HepG2 (cell line): Measurements from ENCODE around the gene BBS9. TPM values are rescaled to one million over a fixed set of nuclear protein-coding genes. Genes with fewer than 3 reads are reported as not detected.

ENCODE experiments used
- ATAC-seq: fragments of 200-7000 bp; cut with Tn5 transposase; 3 replicates; pipeline ENCODE4 v1.9.1; 2020; ENCODE audit warnings: mild to moderate bottlenecking, moderate library complexity
- BruUV-seq: library from RNA; stranded (reverse); fragments of 400-500 nt; replicated peaks from 2 replicates; lab custom pipeline; 2021; lab: Mats Ljungman, UMichigan
- CTCF ChIA-PET: fragments of 300-600 bp; formaldehyde crosslinking; extraction: SDS; loops from one replicate; lab custom pipeline; 2021; ENCODE audit warnings: low total read pairs, inconsistent platforms, low intra/inter-chr PET ratio; lab: Yijun Ruan, JAX
- POLR2A ChIA-PET: fragments of 350-600 bp; sonication (Branson Sonifier 250); formaldehyde crosslinking; loops from one replicate; lab custom pipeline; 2020; ENCODE audit warnings: antibody characterized with exemption, inconsistent platforms; lab: Yijun Ruan, JAX
- DNase-seq: peaks from one replicate; pipeline ENCODE4 v3.0.0-alpha.2; 2015; ENCODE audit warnings: low spot score
- FAIRE-seq: peaks from 3 replicates; lab custom pipeline; 2011; peaks lifted over from hg19 to GRCh38; lab: Jason Lieb, UNC
- H2AFZ ChIP-seq: one replicate; pipeline ENCODE4 v1.6.1; 2011; ENCODE audit warnings: low read length, inconsistent platforms
- H3K27ac ChIP-seq: fragments of 300-600 bp; 3 replicates; pipeline ENCODE4 v1.8.0; 2011; ENCODE audit warnings: mixed run types, mild to moderate bottlenecking, mixed read lengths, low read length, inconsistent platforms; ENCODE audit not compliant: insufficient read depth; ENCODE audit errors: extremely low read length
- H3K27me3 ChIP-seq, 2 experiments: fragments of 200-600 bp in 1 of 2; 2 replicates in 1 of 2; 3 replicates in 1 of 2; pipeline versions ENCODE4 v1.6.0 to v1.8.0; 2011; ENCODE audit warnings: low read length in 2 of 2, mild to moderate bottlenecking in 2 of 2, moderate library complexity in 2 of 2, inconsistent platforms in 1 of 2; ENCODE audit not compliant: insufficient read depth in 2 of 2, control insufficient read depth in 1 of 2
- H3K36me3 ChIP-seq, 2 experiments: fragments of 200-600 bp in 1 of 2; replicated peaks in 1 of 2; 2 replicates in 1 of 2; 3 replicates in 1 of 2; pipeline versions ENCODE4 v1.5.1 to v1.8.0; 2011; ENCODE audit warnings: low read length in 2 of 2, inconsistent platforms in 1 of 2; ENCODE audit not compliant: insufficient read depth in 2 of 2, control insufficient read depth in 1 of 2
- H3K4me1 ChIP-seq: 2 replicates; pipeline ENCODE4 v1.5.1; 2012; ENCODE audit warnings: low read length, inconsistent platforms; ENCODE audit not compliant: insufficient read depth
- H3K4me2 ChIP-seq: 2 replicates; pipeline ENCODE4 v1.6.0; 2011; ENCODE audit warnings: low read depth, low read length, inconsistent platforms
- H3K4me3 ChIP-seq, 3 experiments: fragments of 200-600 bp in 1 of 3; sonication (generic), shearing (Covaris generic) in 1 of 3; replicated peaks in 1 of 3; 2 replicates each; pipeline ENCODE4 v1.5.1; 2011 to 2016; ENCODE audit warnings: low read length in 3 of 3, inconsistent platforms in 2 of 3, low read depth in 2 of 3, mild to moderate bottlenecking in 2 of 3, control low read depth in 1 of 3, mixed read lengths in 1 of 3; ENCODE audit not compliant: insufficient read depth in 1 of 3
- H3K79me2 ChIP-seq: one replicate; pipeline ENCODE4 v1.6.1; 2011; ENCODE audit warnings: low read length, inconsistent platforms; ENCODE audit not compliant: insufficient read depth
- H3K9ac ChIP-seq: 2 replicates; pipeline ENCODE4 v1.6.0; 2011; ENCODE audit warnings: mild to moderate bottlenecking, low read depth, low read length, inconsistent platforms; ENCODE audit not compliant: insufficient read depth
- H3K9me3 ChIP-seq: 2 replicates; pipeline ENCODE4 v1.5.1; 2012; ENCODE audit warnings: mild to moderate bottlenecking, low read length
- H4K20me1 ChIP-seq: 2 replicates; pipeline ENCODE4 v1.6.0; 2011; ENCODE audit warnings: inconsistent platforms, mild to moderate bottlenecking, low read length, moderate library complexity; ENCODE audit not compliant: insufficient read depth
- DMTF1 ChIP-seq: sonication (generic); formaldehyde crosslinking; IDR thresholded peaks from 2 replicates; pipeline ENCODE4 v1.4.0; 2020; ENCODE audit warnings: mild to moderate bottlenecking, missing genetic modification reagents
- NCOR1 ChIP-seq: fragments of 200-600 bp; sonication (generic); IDR thresholded peaks from 2 replicates; pipeline ENCODE4 v1.7.0; 2017; ENCODE audit warnings: antibody characterized with exemption, low read length, borderline replicate concordance
- PBX3 ChIP-seq: sonication (generic); formaldehyde crosslinking; IDR thresholded peaks from 2 replicates; pipeline ENCODE4 v1.8.1; 2023; ENCODE audit warnings: missing genetic modification reagents, inconsistent platforms, borderline replicate concordance
- POLR2AphosphoS2 ChIP-seq: IDR thresholded peaks from 2 replicates; pipeline ENCODE4 v1.6.1; 2011; ENCODE audit warnings: low read depth, low read length, improper control_type of control experiment
- RNF219 ChIP-seq: sonication (generic); formaldehyde crosslinking; IDR thresholded peaks from 2 replicates; pipeline ENCODE4 v1.5.0; 2020; ENCODE audit warnings: mild to moderate bottlenecking, missing genetic modification reagents
- SP140L ChIP-seq: sonication (generic); formaldehyde crosslinking; IDR thresholded peaks from 2 replicates; pipeline ENCODE4 v1.4.0; 2020; ENCODE audit warnings: missing genetic modification reagents, borderline replicate concordance
- ZBTB26 ChIP-seq: IDR thresholded peaks from 2 replicates; pipeline ENCODE4 v1.6.1; 2016; ENCODE audit warnings: missing compliant biosample characterization, missing genetic modification reagents, borderline replicate concordance
- ZFAT ChIP-seq: sonication (generic); formaldehyde crosslinking; conservative IDR thresholded peaks from 2 replicates; pipeline ENCODE4 v1.8.1; 2023; ENCODE audit warnings: missing genetic modification reagents, inconsistent platforms
- ZNF143 ChIP-seq: sonication (generic); formaldehyde crosslinking; IDR thresholded peaks from 2 replicates; pipeline ENCODE4 v1.4.0; 2020; ENCODE audit warnings: missing genetic modification reagents
- ZNF354B ChIP-seq: sonication (generic); formaldehyde crosslinking; IDR thresholded peaks from 2 replicates; pipeline ENCODE4 v1.8.0; 2022; ENCODE audit warnings: mild to moderate bottlenecking, missing genetic modification reagents
- WGBS: methylation state at CpG from one replicate; pipeline ENCODE4 v1.1.6; 2017; ENCODE audit warnings: low lambda C conversion rate; 5-methylcytosine and 5-hydroxymethylcytosine counted together
- in situ Hi-C: cut with HindIII; loops from 2 replicates; pipeline ENCODE4 v1.10.0; 2017; ENCODE audit warnings: low pct_unique_long_range_greater_than_20kb; ENCODE audit not compliant: extremely low pct_ligation_motif_present
- intact Hi-C: fragments of 100-400 bp; cut with micrococcal nuclease; formaldehyde crosslinking; loops from one replicate; pipeline ENCODE4 v1.10.0; 2022; ENCODE audit not compliant: unreplicated experiment
- polyA plus RNA-seq, 8 experiments: library from polyadenylated mRNA; depleted of rRNA in 3 of 8; stranded (reverse) in 7 of 8; unstranded in 1 of 8; fragments of >200 nt; fragmentation: Illumina TruSeq in 4 of 8; extraction: Trizol in 4 of 8; gene quantifications; 2 replicates each; pipeline versions ENCODE4 v1.2.1 to v1.2.3, GENCODE V29; 2011 to 2016; ENCODE audit warnings: low read depth in 4 of 8, missing spikeins in 1 of 8, mixed read lengths in 1 of 8; ENCODE audit not compliant: insufficient read depth in 1 of 8
- total RNA-seq, 5 experiments: library from RNA; depleted of rRNA; stranded (reverse); fragments of >200 nt; fragmentation: Illumina TruSeq; extraction: Trizol; gene quantifications; 2 replicates each; pipeline ENCODE4 v1.2.3, GENCODE V29; 2016; ENCODE audit warnings: low read depth in 1 of 5

BBS9 gene
- total and polyA plus RNA-seq, 2 of the 13 experiments (the other 11 are each of a cell fraction or from before 2014, with no cell fraction given) = 5.1 to 7.8 TPM

GRCh38 chr7:33326485-33326848 lies 197.1 kb downstream of the BBS9 start:
- DNase-seq (no peak), ATAC-seq (no peak), FAIRE-seq (no peak)
- Histone ChIP-seq H3K4me3 (no peak overlapping the region), H4K20me1 (no peaks in the 10 kb centered on the region), H3K27ac (no peak overlapping the region), H3K9ac (no peak overlapping the region), H3K36me3 (no peaks in the 10 kb centered on the region), H2AFZ (no peak overlapping the region), H3K4me2 (no peak overlapping the region), H3K4me1 (no peaks in the 10 kb centered on the region), H3K9me3 (no peaks in the 10 kb centered on the region), H3K27me3 (no peaks in the 10 kb centered on the region), H3K79me2 (no peaks in the 10 kb centered on the region)
- intact Hi-C loops (no loop called here), in situ Hi-C loops (no loop called here)
- ChIA-PET POLR2A (no interaction called here), CTCF (no interaction called here)
- 55% methylated on average over 3 of the region's 3 CpGs for WGBS
- TF ChIP-seq PBX3 (CRISPR knock-in tag) = no peak
- TF ChIP-seq ZBTB26 (CRISPR knock-in tag) = no peak
- TF ChIP-seq ZFAT (CRISPR knock-in tag) = no peak
- no peak for TF ChIP-seq RNF219 (CRISPR knock-in tag)
- no peak for TF ChIP-seq SP140L
- no peak for TF ChIP-seq ZNF143 (CRISPR knock-in tag)
- no peak for TF ChIP-seq ZNF354B (CRISPR knock-in tag)
- no peak for TF ChIP-seq NCOR1
- no peak for TF ChIP-seq DMTF1
- no peak for TF ChIP-seq POLR2AphosphoS2
- no TSS peak for BruUV-seq
